ENCODE measurements around the gene GALNT2. TPM values are rescaled to one million over a fixed set of nuclear protein-coding genes. Genes with fewer than 3 reads are reported as not detected.

Gene GALNT2
- total and polyA plus RNA-seq, 7 donors: 43.7 to 88.7 (median 75.7) TPM

DNA sequence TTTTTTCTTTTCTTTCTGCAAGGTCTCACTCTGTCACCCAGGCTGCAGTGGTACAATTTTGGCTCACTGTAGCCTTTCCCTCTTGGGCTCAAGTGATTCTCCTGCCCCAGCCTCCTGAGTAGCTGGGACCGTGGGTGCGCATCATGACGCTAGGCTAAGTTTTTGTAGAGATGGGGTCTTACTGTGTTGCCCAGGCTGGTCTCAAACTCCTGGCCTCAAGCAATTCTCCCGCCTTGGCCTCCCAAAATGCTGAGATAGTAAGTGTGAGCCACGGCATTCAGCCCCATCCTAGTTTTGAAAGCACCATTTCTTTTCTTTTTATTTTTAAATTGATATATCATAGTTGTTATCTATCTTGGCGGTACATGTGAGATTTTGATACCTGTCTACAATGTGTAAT is 140.6 kb downstream of the GALNT2 start:
- no peak for ATAC-seq
- intact Hi-C loops (cut with DNase I): no loop called here
- no peaks in the 10 kb centered on the region for H3K9me3 ChIP-seq
- H3K36me3 ChIP-seq (ENCODE audit: insufficient read depth in 1 of 2, low read depth in 1 of 2): peaks cover 2 to 14% of the 10 kb centered on the region in 2 donors
- DNase-seq: no peak
- H3K27me3 ChIP-seq (ENCODE audit: insufficient read depth in 3 of 3, low read length in 2 of 3): no peaks in the 10 kb centered on the region
- peaks cover 82% of the 10 kb centered on the region for H3K4me1 ChIP-seq
- 96 to 98% (median 97%) methylated on average over 6 of the region's 6 CpGs for WGBS, 3 donors
- TF ChIP-seq, protein P1, sequence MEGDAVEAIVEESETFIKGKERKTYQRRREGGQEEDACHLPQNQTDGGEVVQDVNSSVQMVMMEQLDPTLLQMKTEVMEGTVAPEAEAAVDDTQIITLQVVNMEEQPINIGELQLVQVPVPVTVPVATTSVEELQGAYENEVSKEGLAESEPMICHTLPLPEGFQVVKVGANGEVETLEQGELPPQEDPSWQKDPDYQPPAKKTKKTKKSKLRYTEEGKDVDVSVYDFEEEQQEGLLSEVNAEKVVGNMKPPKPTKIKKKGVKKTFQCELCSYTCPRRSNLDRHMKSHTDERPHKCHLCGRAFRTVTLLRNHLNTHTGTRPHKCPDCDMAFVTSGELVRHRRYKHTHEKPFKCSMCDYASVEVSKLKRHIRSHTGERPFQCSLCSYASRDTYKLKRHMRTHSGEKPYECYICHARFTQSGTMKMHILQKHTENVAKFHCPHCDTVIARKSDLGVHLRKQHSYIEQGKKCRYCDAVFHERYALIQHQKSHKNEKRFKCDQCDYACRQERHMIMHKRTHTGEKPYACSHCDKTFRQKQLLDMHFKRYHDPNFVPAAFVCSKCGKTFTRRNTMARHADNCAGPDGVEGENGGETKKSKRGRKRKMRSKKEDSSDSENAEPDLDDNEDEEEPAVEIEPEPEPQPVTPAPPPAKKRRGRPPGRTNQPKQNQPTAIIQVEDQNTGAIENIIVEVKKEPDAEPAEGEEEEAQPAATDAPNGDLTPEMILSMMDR (IDR thresholded peaks at IDR 0.05): no peak
- H3K4me3 ChIP-seq: no peak overlapping the region
- H3K27ac ChIP-seq: peak overlapping the region; percentile 76

GRCh38 chr1:230208619-230209261 is 141.7 kb downstream of the GALNT2 start:
- intact Hi-C loops (cut with DNase I): no loop called here
- H3K4me3 ChIP-seq: no peak overlapping the region
- peaks cover 87% of the 10 kb centered on the region for H3K4me1 ChIP-seq
- H3K27me3 ChIP-seq (ENCODE audit: insufficient read depth in 3 of 3, low read length in 2 of 3): no peaks in the 10 kb centered on the region
- peak overlapping the region; percentile 76 for H3K27ac ChIP-seq
- H3K9me3 ChIP-seq: no peaks in the 10 kb centered on the region
- peak; percentile 59 to 82 (median 74) for ATAC-seq
- 35 to 48% (median 39%) methylated on average over 10 of the region's 10 CpGs for WGBS, 3 donors
- TF ChIP-seq, protein P1 (IDR thresholded peaks at IDR 0.05): no peak
- H3K36me3 ChIP-seq (ENCODE audit: insufficient read depth in 1 of 2, low read depth in 1 of 2): peaks cover 2 to 5% of the 10 kb centered on the region in 2 donors
- DNase-seq: no peak

DNA sequence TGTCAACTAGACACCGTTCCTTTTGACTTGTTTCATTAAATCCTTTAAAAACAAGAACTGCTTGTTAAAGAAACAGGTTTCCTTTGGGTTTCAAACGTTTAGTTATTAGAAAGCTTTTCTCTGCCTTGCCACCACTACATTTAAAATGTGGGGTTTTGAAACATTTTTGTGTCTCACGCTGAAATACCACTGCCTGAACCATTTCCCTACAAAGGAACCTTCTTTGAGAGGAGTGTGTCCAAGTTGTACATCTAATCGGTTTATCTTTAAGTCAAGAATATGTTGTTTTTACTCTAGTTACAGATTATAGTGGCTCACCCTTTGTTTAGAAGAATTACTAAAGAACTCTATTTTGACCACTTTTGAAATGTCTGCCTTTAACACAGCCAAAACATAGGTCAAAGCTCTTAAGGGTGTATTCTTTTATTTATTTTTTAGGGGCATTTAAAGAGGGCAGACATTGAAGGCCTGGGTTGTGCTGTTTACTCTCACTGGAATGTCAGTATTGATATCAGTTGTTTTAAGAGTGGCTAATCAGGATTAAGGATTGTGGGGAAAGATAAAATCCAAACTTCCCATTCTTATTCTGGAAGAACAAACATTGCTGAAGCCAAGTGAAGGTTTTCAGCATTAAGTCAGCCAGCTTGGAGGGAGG is 143.4 kb downstream of the GALNT2 start:
- H3K27me3 ChIP-seq (ENCODE audit: insufficient read depth in 3 of 3, low read length in 2 of 3): no peaks in the 10 kb centered on the region
- intact Hi-C loops (cut with DNase I): loop anchor here (5.0 to 10.0 kb wide), 3 partner anchors 106 to 326 kb away; no protein-coding TSS in a partner anchor
- DNase-seq (no peak), ATAC-seq (no peak)
- WGBS, 3 donors: 71 to 80% (median 74%) methylated on average over 4 of the region's 4 CpGs
- H3K4me1 ChIP-seq: peaks cover 84% of the 10 kb centered on the region
- H3K9me3 ChIP-seq: no peaks in the 10 kb centered on the region
- TF ChIP-seq, protein P1 (IDR thresholded peaks at IDR 0.05): no peak
- H3K36me3 ChIP-seq (ENCODE audit: insufficient read depth in 1 of 2, low read depth in 1 of 2): no peaks in the 10 kb centered on the region
- H3K27ac ChIP-seq: peak overlapping the region; percentile 76
- no peak overlapping the region for H3K4me3 ChIP-seq

GRCh38 chr1:230210981-230211336 is 143.9 kb downstream of the GALNT2 start:
- H3K36me3 ChIP-seq (ENCODE audit: insufficient read depth in 1 of 2, low read depth in 1 of 2): no peaks in the 10 kb centered on the region
- TF ChIP-seq, protein P1 (IDR thresholded peaks at IDR 0.05): no peak
- no peaks in the 10 kb centered on the region for H3K9me3 ChIP-seq
- DNase-seq (no peak), ATAC-seq (no peak)
- intact Hi-C loops (cut with DNase I): loop anchor here (5.0 to 10.0 kb wide), 3 partner anchors 106 to 326 kb away; no protein-coding TSS in a partner anchor
- no peaks in the 10 kb centered on the region for H3K27me3 ChIP-seq (ENCODE audit: insufficient read depth in 3 of 3, low read length in 2 of 3)
- 84 to 94% (median 93%) methylated on average over 13 of the region's 13 CpGs for WGBS, 3 donors
- no peak overlapping the region for H3K4me3 ChIP-seq
- peaks cover 84% of the 10 kb centered on the region for H3K4me1 ChIP-seq
- no peak overlapping the region for H3K27ac ChIP-seq

All from psoas muscle (tissue), 8 donors.